ENCODE results near the gene SLC22A2.

GRCh38 chr6:160178271-160178670 is 80.3 kb downstream of the SLC22A2 start:
- TF ChIP-seq EZH2 (IDR thresholded peaks at IDR 0.05; ENCODE audit: low read length, missing control alignments) = no peak
- TF ChIP-seq CTCF (conservative IDR thresholded peaks at IDR 0.05 in 1 of 2, IDR thresholded peaks at IDR 0.05 in 1 of 2; ENCODE audit: low read depth in 1 of 2, low read length in 2 of 2) = no peak

Data from fibroblast of lung (primary cell).